Mammary microvascular endothelial cell (primary cell): ENCODE results near the gene SCUBE2. TPM values are rescaled to one million over a fixed set of nuclear protein-coding genes. Genes with fewer than 3 reads are reported as not detected.

ENCODE experiments used
- total RNA-seq: library from RNA; depleted of rRNA; stranded (reverse); fragments of >200 nt; gene quantifications from 2 replicates; pipeline ENCODE4 v1.2.3, GENCODE V29; 2015

Gene SCUBE2
- 0.33 and 0.59 TPM in 2 replicates for total RNA-seq

GRCh38 chr11:9091044-9091922, at the start of gene SCUBE2:
Gene SCUBE2, minus strand, starts transcription at chr11:9091599. Its CDS starts 71 bp downstream, at chr11:9091528.

GRCh38 chr11:9003573-9004182, 87.7 kb downstream of the SCUBE2 start, which contains the start of gene NRIP3:
Gene NRIP3, minus strand, starts transcription at chr11:9004001. Its CDS starts 66 bp downstream, at chr11:9003935.

Other genes with a start within 250 kb of the SCUBE2 start
- 37.6 and 52.3 TPM in 2 replicates for gene AKIP1, start 180.4 kb downstream of the SCUBE2 start, total RNA-seq
- not detected in 2 replicates for gene C11orf16, start 158.7 kb downstream of the SCUBE2 start, total RNA-seq
- gene ASCL3, start 148.6 kb downstream of the SCUBE2 start, total RNA-seq = not detected in 2 replicates
- gene TMEM9B, start 127.2 kb downstream of the SCUBE2 start, total RNA-seq = 29.5 and 36.6 TPM in 2 replicates
- 8.2 and 9.2 TPM in 2 replicates for gene NRIP3, start 87.6 kb downstream of the SCUBE2 start, total RNA-seq
- 69.9 and 83.2 TPM in 2 replicates for gene DENND5A, start 173.8 kb upstream of the SCUBE2 start, total RNA-seq
- 30.3 and 35.7 TPM in 2 replicates for gene TMEM41B, start 223.0 kb upstream of the SCUBE2 start, total RNA-seq